GM21825 (cell line): Measurements from ENCODE around the gene PPP2R3A.

Experiments used
- ATAC-seq: cut with Tn5 transposase; IDR thresholded peaks from one replicate; pipeline ENCODE4 v1.9.1; 2021; ENCODE audit warnings: mild to moderate bottlenecking, moderate library complexity; ENCODE audit not compliant: unreplicated experiment

Gene PPP2R3A

GRCh38 chr3:136021803-136022202 is 56.3 kb downstream of the PPP2R3A start:
- ATAC-seq = no peak

GRCh38 chr3:136022529-136023263 is 57.2 kb downstream of the PPP2R3A start:
- ATAC-seq = no peak

- no peak for ATAC-seq
Measured at GRCh38 chr3:136023264-136023978, 57.9 kb downstream of the PPP2R3A start.

- ATAC-seq = no peak
Measured at GRCh38 chr3:136036306-136036705, 70.8 kb downstream of the PPP2R3A start.

GRCh38 chr3:136038668-136039067 is 73.1 kb downstream of the PPP2R3A start:
- ATAC-seq = no peak

- ATAC-seq = no peak
Measured at GRCh38 chr3:136042608-136043221, 77.2 kb downstream of the PPP2R3A start.

GRCh38 chr3:136044980-136045745 is 79.6 kb downstream of the PPP2R3A start:
- no peak for ATAC-seq

GRCh38 chr3:136048068-136048467 is 82.5 kb downstream of the PPP2R3A start:
- no peak for ATAC-seq

GRCh38 chr3:136050250-136050649 is 84.7 kb downstream of the PPP2R3A start:
- ATAC-seq = no peak

- no peak for ATAC-seq
Measured at GRCh38 chr3:136055491-136055890, 90.0 kb downstream of the PPP2R3A start.

- no peak for ATAC-seq
Measured at GRCh38 chr3:136067211-136067610, 101.7 kb downstream of the PPP2R3A start.

GRCh38 chr3:136068708-136069107 is 103.2 kb downstream of the PPP2R3A start:
- ATAC-seq = no peak

GRCh38 chr3:136069933-136070332 is 104.4 kb downstream of the PPP2R3A start:
- no peak for ATAC-seq

- ATAC-seq = no peak
Measured at GRCh38 chr3:136070334-136070733, 104.8 kb downstream of the PPP2R3A start.

- no peak for ATAC-seq
Measured at GRCh38 chr3:136070953-136071949, 105.7 kb downstream of the PPP2R3A start.

GRCh38 chr3:136074546-136075170 is 109.1 kb downstream of the PPP2R3A start:
- no peak for ATAC-seq

- ATAC-seq = no peak
Measured at GRCh38 chr3:136075218-136075808, 109.8 kb downstream of the PPP2R3A start.

GRCh38 chr3:136075811-136076210 is 110.3 kb downstream of the PPP2R3A start:
- no peak for ATAC-seq
